ENCODE data around the gene DNAJC27. TPM values are rescaled to one million over a fixed set of nuclear protein-coding genes. Genes with fewer than 3 reads are reported as not detected.

Gene DNAJC27
- total and polyA plus RNA-seq, 2 experiments from 2014 or later: 6.6 to 6.9 TPM

DNA sequence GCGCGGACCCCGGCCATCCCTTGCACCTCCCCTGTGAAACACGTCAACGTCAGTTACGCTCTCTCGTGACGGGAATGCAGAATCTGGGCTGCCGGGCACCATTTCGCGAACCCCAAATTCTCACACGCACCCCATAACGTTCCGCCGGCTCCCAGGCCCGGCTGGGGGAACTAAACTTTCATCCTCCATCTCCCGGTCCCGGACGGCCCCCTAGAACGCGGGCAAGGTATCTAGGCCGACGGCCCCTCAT lies 544 bp downstream of the DNAJC27 start:
- H3K4me3 ChIP-seq: peak overlapping the region; percentile 80
- peak overlapping the region; percentile 99 for H3K27ac ChIP-seq
- H3K9me3 ChIP-seq (ENCODE audit: low read depth): no peaks in the 10 kb centered on the region
- no peaks in the 10 kb centered on the region for H3K4me1 ChIP-seq (ENCODE audit: insufficient read depth)
- no peaks in the 10 kb centered on the region for H4K20me1 ChIP-seq (ENCODE audit: insufficient read depth, poor library complexity, severe bottlenecking)
- peak overlapping the region; percentile 79 for H2AFZ ChIP-seq
- DNase-seq (ENCODE audit: low spot score): peak; percentile 47
- under 1% methylated on average over 23 of the region's 23 CpGs for WGBS (ENCODE audit: low lambda C conversion rate, missing lambda C conversion rate)
- TF ChIP-seq EZH2 (IDR thresholded peaks at IDR 0.05; ENCODE audit: borderline replicate concordance) (no peak), CTCF (IDR thresholded peaks at IDR 0.05; ENCODE audit: poor library complexity) (no peak), EZH2phosphoT487 (IDR thresholded peaks at IDR 0.05; ENCODE audit: low read depth, severe bottlenecking, unreplicated experiment) (no peak)
- H3K36me3 ChIP-seq (replicated peaks; ENCODE audit: insufficient read depth, low read depth): no peaks in the 10 kb centered on the region
- no peaks in the 10 kb centered on the region for H3K9me2 ChIP-seq (replicated peaks; ENCODE audit: insufficient read depth)
- H3K27me3 ChIP-seq: no peaks in the 10 kb centered on the region
- H3K79me2 ChIP-seq: peaks cover 35% of the 10 kb centered on the region
- peak overlapping the region; percentile 83 for H3K4me2 ChIP-seq

- Histone ChIP-seq H3K79me2 (peaks cover 35% of the 10 kb centered on the region), H3K4me3 (peak overlapping the region; percentile 80), H3K9me3 (ENCODE audit: low read depth) (no peaks in the 10 kb centered on the region), H3K27me3 (no peaks in the 10 kb centered on the region), H3K4me1 (ENCODE audit: insufficient read depth) (no peaks in the 10 kb centered on the region), H2AFZ (peak overlapping the region; percentile 79), H3K36me3 (replicated peaks; ENCODE audit: insufficient read depth, low read depth) (no peaks in the 10 kb centered on the region), H3K27ac (peak overlapping the region; percentile 99), H4K20me1 (ENCODE audit: insufficient read depth, poor library complexity, severe bottlenecking) (no peaks in the 10 kb centered on the region), H3K9me2 (replicated peaks; ENCODE audit: insufficient read depth) (no peaks in the 10 kb centered on the region), H3K4me2 (peak overlapping the region; percentile 83)
- no peak for TF ChIP-seq CTCF (IDR thresholded peaks at IDR 0.05; ENCODE audit: poor library complexity)
- no peak for TF ChIP-seq EZH2 (IDR thresholded peaks at IDR 0.05; ENCODE audit: borderline replicate concordance)
- no peak for TF ChIP-seq EZH2phosphoT487 (IDR thresholded peaks at IDR 0.05; ENCODE audit: low read depth, severe bottlenecking, unreplicated experiment)
- 66% methylated on average over 27 of the region's 27 CpGs for WGBS (ENCODE audit: low lambda C conversion rate, missing lambda C conversion rate)
- no peak for DNase-seq (ENCODE audit: low spot score)
These were observed 1.1 kb downstream of the DNAJC27 start for GRCh38 chr2:24970483-24971285.

DNA sequence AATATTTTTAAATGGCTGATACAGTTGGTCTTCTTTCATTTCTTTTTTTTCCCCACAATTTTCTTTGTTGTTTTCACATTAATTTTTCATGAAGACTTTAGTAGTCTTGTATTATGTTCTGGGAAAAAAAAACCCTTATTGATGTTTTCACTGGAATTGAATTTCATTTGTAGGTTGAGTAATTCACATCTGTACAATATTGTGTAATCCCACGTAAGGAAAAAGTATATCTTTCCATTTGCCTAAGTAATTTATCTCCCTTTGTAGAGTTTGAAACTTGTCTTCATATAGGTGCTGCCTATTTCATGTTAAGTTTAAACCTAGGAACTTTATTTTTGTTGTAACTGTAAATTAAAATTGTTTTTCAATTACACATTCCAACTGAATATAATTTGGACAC lies 2.0 kb downstream of the DNAJC27 start:
- no peak overlapping the region for H2AFZ ChIP-seq
- no peaks in the 10 kb centered on the region for H3K27me3 ChIP-seq
- no peaks in the 10 kb centered on the region for H3K9me3 ChIP-seq (ENCODE audit: low read depth)
- no peaks in the 10 kb centered on the region for H3K36me3 ChIP-seq (replicated peaks; ENCODE audit: insufficient read depth, low read depth)
- no peaks in the 10 kb centered on the region for H3K9me2 ChIP-seq (replicated peaks; ENCODE audit: insufficient read depth)
- H3K27ac ChIP-seq: no peak overlapping the region
- H3K4me2 ChIP-seq: no peak overlapping the region
- H3K79me2 ChIP-seq: peaks cover 35% of the 10 kb centered on the region
- H4K20me1 ChIP-seq (ENCODE audit: insufficient read depth, poor library complexity, severe bottlenecking): no peaks in the 10 kb centered on the region
- no peak overlapping the region for H3K4me3 ChIP-seq
- TF ChIP-seq CTCF (IDR thresholded peaks at IDR 0.05; ENCODE audit: poor library complexity) (no peak), EZH2phosphoT487 (IDR thresholded peaks at IDR 0.05; ENCODE audit: low read depth, severe bottlenecking, unreplicated experiment) (no peak), EZH2 (IDR thresholded peaks at IDR 0.05; ENCODE audit: borderline replicate concordance) (no peak)
- 77% methylated on average over 1 of the region's 1 CpG for WGBS (ENCODE audit: low lambda C conversion rate, missing lambda C conversion rate)
- no peaks in the 10 kb centered on the region for H3K4me1 ChIP-seq (ENCODE audit: insufficient read depth)
- DNase-seq (ENCODE audit: low spot score): no peak
